SK-N-SH (cell line): ENCODE results near the gene UCKL1. TPM values are rescaled to one million over a fixed set of nuclear protein-coding genes. Genes with fewer than 3 reads are reported as not detected.

ENCODE experiments used
- CTCF ChIA-PET: fragments of 300-600, 350-600 bp; formaldehyde crosslinking; extraction: SDS; loops from one replicate; lab custom pipeline; 2021; lab: Yijun Ruan, JAX
- POLR2A ChIA-PET: fragments of 350-600 bp; sonication (Branson Sonifier 250); formaldehyde crosslinking; extraction: SDS; loops from one replicate; lab custom pipeline; 2020; ENCODE audit warnings: antibody characterized with exemption, inconsistent platforms; lab: Yijun Ruan, JAX
- DNase-seq: peaks from one replicate; pipeline ENCODE4 v3.0.0; 2012
- H2AFZ ChIP-seq: fragments of 200-600 bp; sonication (generic); 2 replicates; pipeline ENCODE4 v1.8.1; 2016; ENCODE audit warnings: antibody characterized with exemption, mild to moderate bottlenecking, low read depth
- H3F3A ChIP-seq: fragments of 200-600 bp; sonication (generic); replicated peaks from 2 replicates; pipeline ENCODE3; 2016; ENCODE audit warnings: antibody characterized with exemption, mild to moderate bottlenecking; ENCODE audit not compliant: insufficient read depth
- H3K27ac ChIP-seq, 2 experiments: fragments of 200-500 bp in 1 of 2; fragments of 200-600 bp in 1 of 2; sonication (Bioruptor generic) in 1 of 2; sonication (generic), shearing (Covaris generic) in 1 of 2; 2 replicates each; pipeline versions ENCODE4 v1.5.1 to v1.6.1; 2014 to 2016; ENCODE audit warnings: low read depth in 2 of 2, inconsistent platforms in 1 of 2, low read length in 1 of 2, mild to moderate bottlenecking in 1 of 2, mixed read lengths in 1 of 2
- H3K27me3 ChIP-seq: fragments of 200-600 bp; sonication (generic), shearing (Covaris generic); 2 replicates; pipeline ENCODE4 v1.6.1; 2016; ENCODE audit warnings: mixed run types; ENCODE audit not compliant: insufficient read depth
- H3K36me3 ChIP-seq, 2 experiments: fragments of 200-500 bp in 1 of 2; fragments of 200-600 bp in 1 of 2; sonication (Bioruptor generic) in 1 of 2; sonication (generic) in 1 of 2; replicated peaks in 1 of 2; 2 replicates each; pipeline versions ENCODE3 to v1.5.1; 2014 to 2016; ENCODE audit warnings: low read length in 1 of 2, mild to moderate bottlenecking in 1 of 2; ENCODE audit not compliant: insufficient read depth in 2 of 2, control insufficient read depth in 1 of 2
- H3K4me1 ChIP-seq, 2 experiments: fragments of 200-500 bp in 1 of 2; fragments of 200-600 bp in 1 of 2; sonication (Bioruptor generic) in 1 of 2; sonication (generic), shearing (Covaris generic) in 1 of 2; 2 replicates each; pipeline versions ENCODE4 v1.5.1 to v1.6.1; 2014 to 2016; ENCODE audit warnings: low read depth in 1 of 2, low read length in 1 of 2, mixed run types in 1 of 2; ENCODE audit not compliant: insufficient read depth in 2 of 2, control insufficient read depth in 1 of 2
- H3K4me2 ChIP-seq: fragments of 200-600 bp; sonication (generic), shearing (Covaris generic); 2 replicates; pipeline ENCODE4 v1.6.1; 2017; ENCODE audit warnings: mixed run types
- H3K4me3 ChIP-seq, 2 experiments: fragments of 200-500 bp in 1 of 2; fragments of 200-600 bp in 1 of 2; sonication (Bioruptor generic) in 1 of 2; sonication (generic), shearing (Covaris generic) in 1 of 2; 2 replicates each; pipeline versions ENCODE4 v1.5.1 to v1.8.1; 2014 to 2016; ENCODE audit warnings: low read depth in 2 of 2, inconsistent platforms in 1 of 2, low read length in 1 of 2, mild to moderate bottlenecking in 1 of 2, mixed read lengths in 1 of 2, moderate library complexity in 1 of 2
- H3K79me2 ChIP-seq: fragments of 200-600 bp; sonication (generic); 2 replicates; pipeline ENCODE4 v1.8.1; 2017; ENCODE audit warnings: mild to moderate bottlenecking; ENCODE audit not compliant: insufficient read depth
- H3K9ac ChIP-seq: fragments of 200-600 bp; sonication (generic); 2 replicates; pipeline ENCODE4 v1.6.1; 2017; ENCODE audit warnings: mixed run types
- H3K9me2 ChIP-seq: fragments of 200-600 bp; sonication (generic); 2 replicates; pipeline ENCODE4 v1.6.1; 2017; ENCODE audit warnings: mixed run types
- H3K9me3 ChIP-seq: fragments of 200-600 bp; sonication (generic); 2 replicates; pipeline ENCODE4 v1.6.1; 2017; ENCODE audit warnings: mixed run types, mild to moderate bottlenecking, moderate library complexity
- H4K20me1 ChIP-seq: fragments of 200-600 bp; sonication (generic); 2 replicates; pipeline ENCODE4 v1.6.1; 2017; ENCODE audit warnings: mild to moderate bottlenecking, mixed run types; ENCODE audit not compliant: insufficient read depth
- ELF1 ChIP-seq: IDR thresholded peaks from 2 replicates; pipeline ENCODE4 v1.4.0; 2012
- FOSL2 ChIP-seq: IDR thresholded peaks from 2 replicates; pipeline ENCODE4 v1.4.0; 2012; ENCODE audit warnings: low read depth, mild to moderate bottlenecking, moderate library complexity, borderline replicate concordance
- FOXJ3 ChIP-seq: sonication (generic); formaldehyde crosslinking; IDR thresholded peaks from 2 replicates; pipeline ENCODE4 v1.5.1; 2020; ENCODE audit warnings: mild to moderate bottlenecking, missing genetic modification reagents
- FOXM1 ChIP-seq: IDR thresholded peaks from 2 replicates; pipeline ENCODE4 v1.4.0; 2012; ENCODE audit warnings: low read depth, mild to moderate bottlenecking
- GABPA ChIP-seq: IDR thresholded peaks from 2 replicates; pipeline ENCODE4 v1.4.0; 2012; ENCODE audit warnings: low read depth, mild to moderate bottlenecking
- IRF3 ChIP-seq: fragments of 150-350 bp; IDR thresholded peaks from 2 replicates; pipeline ENCODE4 v1.6.1; 2016; ENCODE audit warnings: mild to moderate bottlenecking, low read depth, low read length
- MEF2A ChIP-seq: IDR thresholded peaks from 2 replicates; pipeline ENCODE4 v1.4.0; 2012; ENCODE audit warnings: low read depth, borderline replicate concordance
- MXI1 ChIP-seq: IDR thresholded peaks from 2 replicates; pipeline ENCODE4 v1.6.1; 2012; ENCODE audit warnings: mild to moderate bottlenecking, low read depth, low read length, improper control_type of control experiment
- NRF1 ChIP-seq: IDR thresholded peaks from 2 replicates; pipeline ENCODE4 v1.6.1; 2012; ENCODE audit warnings: low read depth, mild to moderate bottlenecking, low read length
- PBX3 ChIP-seq: IDR thresholded peaks from 2 replicates; pipeline ENCODE4; 2012
- RCOR1 ChIP-seq: fragments of 150-350 bp; IDR thresholded peaks from 2 replicates; pipeline ENCODE4 v1.6.1; 2017; ENCODE audit warnings: antibody characterized with exemption, low read length
- RFX5 ChIP-seq: IDR thresholded peaks from 2 replicates; pipeline ENCODE4 v1.6.1; 2012; ENCODE audit warnings: mild to moderate bottlenecking, improper control_type of control experiment, low read length
- RXRA ChIP-seq: IDR thresholded peaks from 2 replicates; pipeline ENCODE4 v1.4.0; 2012; ENCODE audit warnings: low read depth, mild to moderate bottlenecking, borderline replicate concordance
- SIN3A ChIP-seq: IDR thresholded peaks from 2 replicates; pipeline ENCODE4 v1.6.1; 2012; ENCODE audit warnings: low read depth, mild to moderate bottlenecking, low read length, moderate library complexity, borderline replicate concordance
- TAF1 ChIP-seq: IDR thresholded peaks from 2 replicates; pipeline ENCODE4 v1.6.1; 2012; ENCODE audit warnings: low read depth, mild to moderate bottlenecking, low read length, moderate library complexity, borderline replicate concordance
- TCF12 ChIP-seq: IDR thresholded peaks from 2 replicates; pipeline ENCODE4 v1.4.0; 2012
- USF1 ChIP-seq: IDR thresholded peaks from 2 replicates; pipeline ENCODE4 v1.4.0; 2012; ENCODE audit warnings: low read depth, borderline replicate concordance
- YY1 ChIP-seq: IDR thresholded peaks from 2 replicates; pipeline ENCODE4 v1.4.0; 2012; ENCODE audit warnings: low read depth, mild to moderate bottlenecking
- WGBS: methylation state at CpG from one replicate; pipeline ENCODE4 v1.1.6; 2017; ENCODE audit warnings: low lambda C conversion rate; 5-methylcytosine and 5-hydroxymethylcytosine counted together
- polyA plus RNA-seq, 3 experiments: library from polyadenylated mRNA; depleted of rRNA; stranded (reverse); fragments of >200 nt; gene quantifications; 2 replicates each; pipeline ENCODE4 v1.2.3, GENCODE V29; 2012
- TF ChIP-seq, protein P1 (sequence below): IDR thresholded peaks from 2 replicates; pipeline ENCODE4 v1.6.1; 2012; ENCODE audit warnings: mild to moderate bottlenecking, low read depth, low read length, moderate library complexity
- TF ChIP-seq, protein P2 (sequence below): IDR thresholded peaks from 2 replicates; pipeline ENCODE4 v1.4.0; 2012; ENCODE audit warnings: low read depth

The UCKL1 gene
- polyA plus RNA-seq, 1 of the 3 experiments (the other 2 are of a cell fraction): 71.6 TPM

DNA sequence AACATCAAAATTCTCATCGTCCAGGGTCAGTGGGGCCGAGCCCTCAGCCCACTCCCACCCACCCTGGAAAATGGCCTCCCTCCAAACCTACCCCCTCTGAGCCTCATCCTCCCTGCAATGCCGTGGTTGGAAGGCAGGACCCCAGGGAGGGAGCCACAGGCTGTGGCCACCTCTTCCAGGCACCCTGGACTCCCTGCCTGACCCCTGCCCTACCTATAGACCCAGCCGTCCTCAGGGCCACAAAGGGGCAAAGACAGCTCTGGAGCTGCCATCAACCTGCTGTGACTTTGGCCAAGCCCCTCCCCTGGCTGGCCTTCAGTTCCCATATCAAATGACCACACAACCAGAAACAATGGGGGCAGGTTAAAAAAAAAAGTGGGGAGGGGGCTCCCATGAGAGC is 2.3 kb upstream of the UCKL1 start:
- peaks cover 8% of the 10 kb centered on the region for H3F3A ChIP-seq
- peaks cover 6 to 21% of the 10 kb centered on the region in 2 experiments; a peak in 1 of 4 replicates for H3K4me1 ChIP-seq
- H3K9me3 ChIP-seq: no peaks in the 10 kb centered on the region
- ChIA-PET POLR2A (no interaction called here), CTCF (interaction anchor here (1.0 to 4.8 kb wide), 3 partner anchors 16 to 48 kb away, joined by 5 to 32 read pairs (median 6); partner anchors contain the start of gene PRPF6)
- H3K9ac ChIP-seq: no peak overlapping the region
- H3K4me3 ChIP-seq: no peak overlapping the region
- no peak overlapping the region for H3K27ac ChIP-seq
- peaks cover 27% of the 10 kb centered on the region for H3K79me2 ChIP-seq
- no peak overlapping the region for H2AFZ ChIP-seq
- WGBS: 94% methylated on average over 2 of the region's 4 CpGs
- H4K20me1 ChIP-seq: peaks cover 16% of the 10 kb centered on the region
- TF ChIP-seq PBX3 (no peak), RCOR1 (no peak)
- no peak overlapping the region for H3K4me2 ChIP-seq
- H3K36me3 ChIP-seq: peaks cover 0 to 42% of the 10 kb centered on the region in 2 experiments
- no peaks in the 10 kb centered on the region for H3K9me2 ChIP-seq
- no peaks in the 10 kb centered on the region for H3K27me3 ChIP-seq
- DNase-seq: no peak

DNA sequence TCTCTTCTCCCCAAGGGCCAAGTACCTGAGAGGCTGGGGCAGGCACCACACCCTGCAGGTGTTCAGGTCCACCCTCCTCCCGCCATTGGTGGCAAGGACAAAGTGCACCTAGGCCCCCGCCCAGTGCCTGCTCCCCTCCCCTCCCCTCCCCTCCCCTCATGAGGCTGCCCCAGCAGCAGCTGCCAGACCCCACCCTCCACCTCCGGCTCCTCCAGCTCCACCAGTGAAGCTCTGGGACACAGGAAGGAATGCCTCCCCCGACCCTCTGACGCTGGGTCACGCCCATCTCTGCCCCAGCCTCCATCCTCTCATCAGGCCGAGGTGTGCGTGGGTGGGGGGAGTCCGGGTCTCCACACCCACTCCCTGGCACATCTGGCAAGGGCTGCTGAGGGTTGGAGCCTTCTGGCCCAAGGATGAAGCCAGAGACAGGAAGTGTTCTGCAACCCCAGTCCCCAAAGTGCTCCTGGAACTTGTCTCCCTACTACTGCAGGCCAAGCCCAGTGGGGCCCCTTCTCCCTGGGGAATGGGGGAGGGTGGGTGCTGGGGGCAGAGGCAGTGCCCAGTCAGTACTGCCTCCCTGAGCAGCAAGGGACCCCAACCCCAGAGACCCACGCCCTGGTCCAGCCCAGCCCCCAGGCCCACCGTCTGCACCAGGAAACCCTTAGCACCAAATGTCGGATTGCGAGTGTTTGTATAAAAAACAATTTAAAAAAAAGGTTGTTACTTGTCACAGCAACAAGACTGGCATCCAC is 1.6 kb upstream of the UCKL1 start:
- peaks cover 33% of the 10 kb centered on the region for H3K79me2 ChIP-seq
- peak overlapping the region; percentile 97 for H3K4me2 ChIP-seq
- H4K20me1 ChIP-seq: peaks cover 20% of the 10 kb centered on the region
- 70% methylated on average over 12 of the region's 13 CpGs for WGBS
- ChIA-PET CTCF (interaction anchor here (1.0 to 4.8 kb wide), 4 partner anchors 17 to 174 kb away, joined by 5 to 32 read pairs (median 6); partner anchors contain the start of gene PRPF6), POLR2A (interaction anchor here (1.4 to 1.5 kb wide), 2 partner anchors 21 to 23 kb away, joined by 3 to 4 read pairs; partner anchors contain the start of genes PRPF6 and SAMD10)
- H3K36me3 ChIP-seq: peaks cover 0 to 37% of the 10 kb centered on the region in 2 experiments
- H3K27me3 ChIP-seq: no peaks in the 10 kb centered on the region
- H3K9ac ChIP-seq: no peak overlapping the region; the same call in 1 of the 2 replicates
- H3K4me1 ChIP-seq: peaks cover 6 to 21% of the 10 kb centered on the region in 2 experiments; a peak in 1 of 4 replicates
- H3F3A ChIP-seq: peaks cover 8% of the 10 kb centered on the region
- H3K27ac ChIP-seq: peak overlapping the region; percentile 72 to 79; a peak in 3 of 4 replicates
- no peaks in the 10 kb centered on the region for H3K9me2 ChIP-seq
- no peak for DNase-seq
- H3K9me3 ChIP-seq: no peaks in the 10 kb centered on the region
- no peak overlapping the region for H3K4me3 ChIP-seq
- no peak overlapping the region for H2AFZ ChIP-seq
- TF ChIP-seq FOSL2 (no peak), NRF1 (no peak), RFX5 (no peak), FOXM1 (no peak), TAF1 (no peak), FOXJ3 (CRISPR knock-in tag) (no peak), SIN3A (no peak), MXI1 (no peak), MEF2A (no peak), USF1 (no peak), TCF12 (no peak), RXRA (no peak), IRF3 (no peak), ELF1 (no peak), GABPA (no peak), YY1 (no peak)
- TF ChIP-seq, protein P1, sequence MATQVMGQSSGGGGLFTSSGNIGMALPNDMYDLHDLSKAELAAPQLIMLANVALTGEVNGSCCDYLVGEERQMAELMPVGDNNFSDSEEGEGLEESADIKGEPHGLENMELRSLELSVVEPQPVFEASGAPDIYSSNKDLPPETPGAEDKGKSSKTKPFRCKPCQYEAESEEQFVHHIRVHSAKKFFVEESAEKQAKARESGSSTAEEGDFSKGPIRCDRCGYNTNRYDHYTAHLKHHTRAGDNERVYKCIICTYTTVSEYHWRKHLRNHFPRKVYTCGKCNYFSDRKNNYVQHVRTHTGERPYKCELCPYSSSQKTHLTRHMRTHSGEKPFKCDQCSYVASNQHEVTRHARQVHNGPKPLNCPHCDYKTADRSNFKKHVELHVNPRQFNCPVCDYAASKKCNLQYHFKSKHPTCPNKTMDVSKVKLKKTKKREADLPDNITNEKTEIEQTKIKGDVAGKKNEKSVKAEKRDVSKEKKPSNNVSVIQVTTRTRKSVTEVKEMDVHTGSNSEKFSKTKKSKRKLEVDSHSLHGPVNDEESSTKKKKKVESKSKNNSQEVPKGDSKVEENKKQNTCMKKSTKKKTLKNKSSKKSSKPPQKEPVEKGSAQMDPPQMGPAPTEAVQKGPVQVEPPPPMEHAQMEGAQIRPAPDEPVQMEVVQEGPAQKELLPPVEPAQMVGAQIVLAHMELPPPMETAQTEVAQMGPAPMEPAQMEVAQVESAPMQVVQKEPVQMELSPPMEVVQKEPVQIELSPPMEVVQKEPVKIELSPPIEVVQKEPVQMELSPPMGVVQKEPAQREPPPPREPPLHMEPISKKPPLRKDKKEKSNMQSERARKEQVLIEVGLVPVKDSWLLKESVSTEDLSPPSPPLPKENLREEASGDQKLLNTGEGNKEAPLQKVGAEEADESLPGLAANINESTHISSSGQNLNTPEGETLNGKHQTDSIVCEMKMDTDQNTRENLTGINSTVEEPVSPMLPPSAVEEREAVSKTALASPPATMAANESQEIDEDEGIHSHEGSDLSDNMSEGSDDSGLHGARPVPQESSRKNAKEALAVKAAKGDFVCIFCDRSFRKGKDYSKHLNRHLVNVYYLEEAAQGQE: no peak
- TF ChIP-seq, protein P2, sequence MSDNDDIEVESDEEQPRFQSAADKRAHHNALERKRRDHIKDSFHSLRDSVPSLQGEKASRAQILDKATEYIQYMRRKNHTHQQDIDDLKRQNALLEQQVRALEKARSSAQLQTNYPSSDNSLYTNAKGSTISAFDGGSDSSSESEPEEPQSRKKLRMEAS: no peak
